T-helper 9 cell (primary cell): Measurements from ENCODE around the gene PI4KA.
"Not testable (repeated sequence)": the region's sequence is repeated elsewhere in the genome, so short reads cannot be mapped to it uniquely, and the experiment has no call there.

Source experiments
- DNase-seq: peaks from one replicate; pipeline ENCODE4 v3.0.0-alpha.2; 2020
- total RNA-seq, 2 donors: gene quantifications; one replicate each; lab custom pipeline; 2026; lab: John Stamatoyannopoulos, UW

Gene PI4KA
- 173 to 197 reads per million in 2 donors for total RNA-seq

GRCh38 chr22:20858615-20859416 is at the start of gene PI4KA, which contains the start of gene SNAP29:
TSS of gene PI4KA (minus strand) at chr22:20858811. CDS start at chr22:20858725, 86 bp downstream.
TSS of gene SNAP29 (plus strand) at chr22:20859007. CDS start at chr22:20859111, 104 bp downstream.
- DNase-seq, result peak; percentile 96

GRCh38 chr22:20906387-20906767 is 47.8 kb upstream of the PI4KA start:
- no peak for DNase-seq

DNA sequence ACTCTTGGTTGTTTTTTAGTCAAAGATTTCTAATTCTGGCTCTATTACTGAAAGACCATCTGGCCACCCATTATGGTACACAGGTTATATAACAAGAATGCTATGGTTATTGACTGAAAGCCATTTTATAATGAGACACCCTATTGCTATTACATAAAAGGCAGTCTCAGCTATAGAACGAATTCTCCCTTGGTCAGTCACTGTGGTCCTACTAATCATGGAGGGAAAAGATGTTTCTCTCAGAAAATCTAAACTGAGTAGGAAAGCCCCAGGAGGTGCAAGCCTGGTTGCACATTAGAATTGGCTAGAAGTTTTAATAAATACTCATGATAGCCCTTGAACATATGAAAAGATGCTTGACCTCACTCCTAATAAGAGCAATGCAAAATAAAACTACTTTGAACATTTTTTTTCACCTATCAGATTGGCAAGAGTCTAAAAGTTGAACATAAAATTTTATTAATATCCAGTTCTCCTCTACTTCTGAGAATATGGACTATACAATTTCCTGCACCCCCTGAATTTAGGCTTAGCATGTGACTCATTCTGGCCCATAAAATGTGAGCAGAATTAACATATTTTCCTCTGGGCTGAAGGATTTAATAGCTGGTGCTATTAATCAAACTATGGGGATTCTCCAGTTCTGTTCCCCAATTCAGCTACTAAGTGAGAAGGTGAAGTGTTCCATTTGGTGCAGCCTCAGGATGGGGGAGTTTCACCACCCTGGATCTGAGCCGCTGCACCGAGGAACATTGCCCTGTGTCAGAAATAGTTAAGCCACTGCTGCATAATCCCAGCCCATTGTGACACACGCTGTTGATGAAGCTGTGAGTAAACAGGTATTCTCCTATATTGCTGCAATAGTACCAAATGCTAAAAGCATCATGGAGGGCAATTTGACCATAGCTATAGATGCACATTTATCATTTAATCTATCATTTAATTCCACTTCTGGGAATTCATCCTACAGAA is 47.1 kb upstream of the PI4KA start:
- DNase-seq, result no peak

DNA sequence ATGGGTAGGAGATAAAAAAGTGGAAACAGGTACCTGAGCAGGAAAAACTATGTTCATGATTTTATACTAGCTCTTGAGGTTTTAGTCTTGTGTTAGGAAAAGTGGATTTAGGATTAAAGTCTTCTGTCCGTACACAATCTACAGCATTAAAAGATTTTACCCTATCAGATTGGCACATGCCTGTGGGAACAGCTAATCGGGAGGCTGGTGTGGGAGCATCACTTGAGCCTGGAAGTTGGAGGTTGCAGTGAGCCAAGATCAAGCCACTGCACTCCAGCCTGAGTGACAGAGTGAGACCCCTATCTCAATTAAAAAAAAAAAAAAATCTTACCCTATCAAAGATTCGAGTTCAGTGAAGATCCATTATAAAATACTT is 46.4 kb upstream of the PI4KA start:
- DNase-seq, result no peak

- DNase-seq, result no peak
These were observed 45.7 kb upstream of the PI4KA start for GRCh38 chr22:20904008-20904979.

- no peak for DNase-seq
These were observed 44.5 kb upstream of the PI4KA start for GRCh38 chr22:20903093-20903492.

DNA sequence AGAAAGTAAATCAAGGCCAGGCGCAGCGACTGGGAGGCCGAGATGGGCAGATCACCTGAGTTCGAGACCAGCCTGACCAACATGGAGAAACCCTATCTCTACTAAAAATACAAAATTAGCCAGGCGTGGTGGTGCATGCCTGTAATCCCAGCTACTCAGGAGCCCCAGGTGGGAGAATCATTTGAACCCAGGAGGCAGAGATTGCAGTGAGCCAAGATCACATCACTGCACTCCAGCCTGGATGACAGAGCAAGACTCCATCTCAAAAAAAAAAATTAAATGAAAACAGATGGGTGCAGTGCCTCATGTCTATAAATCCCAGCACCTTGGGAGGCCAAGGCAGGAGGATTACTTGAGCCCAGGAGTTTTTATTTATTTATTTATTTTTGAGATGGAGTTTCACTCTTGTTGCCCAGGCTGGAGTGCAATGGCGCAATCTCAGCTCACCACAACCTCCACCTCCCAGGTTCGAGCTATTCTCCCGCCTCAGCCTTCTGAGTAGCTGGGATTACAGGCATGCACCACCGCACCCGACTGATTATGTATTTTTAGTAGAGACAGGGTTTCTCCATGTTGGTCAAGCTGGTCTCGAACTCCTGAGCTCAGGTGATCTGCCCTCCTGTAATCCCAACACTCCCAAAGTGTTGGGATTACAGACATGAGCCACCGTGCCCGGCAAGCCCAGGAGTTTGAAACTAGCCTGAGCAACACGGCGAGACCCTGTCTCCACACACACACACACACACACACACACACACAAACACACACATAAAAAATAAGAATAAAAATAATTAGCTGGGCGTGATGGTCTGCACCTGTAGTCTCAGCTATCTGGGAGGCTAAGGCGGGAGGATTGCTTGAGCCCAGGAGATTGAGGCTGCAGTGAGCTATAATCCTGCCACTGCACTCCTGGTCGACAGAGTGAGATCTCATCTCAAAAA is 42.8 kb upstream of the PI4KA start:
- DNase-seq, result not testable (repeated sequence)

DNA sequence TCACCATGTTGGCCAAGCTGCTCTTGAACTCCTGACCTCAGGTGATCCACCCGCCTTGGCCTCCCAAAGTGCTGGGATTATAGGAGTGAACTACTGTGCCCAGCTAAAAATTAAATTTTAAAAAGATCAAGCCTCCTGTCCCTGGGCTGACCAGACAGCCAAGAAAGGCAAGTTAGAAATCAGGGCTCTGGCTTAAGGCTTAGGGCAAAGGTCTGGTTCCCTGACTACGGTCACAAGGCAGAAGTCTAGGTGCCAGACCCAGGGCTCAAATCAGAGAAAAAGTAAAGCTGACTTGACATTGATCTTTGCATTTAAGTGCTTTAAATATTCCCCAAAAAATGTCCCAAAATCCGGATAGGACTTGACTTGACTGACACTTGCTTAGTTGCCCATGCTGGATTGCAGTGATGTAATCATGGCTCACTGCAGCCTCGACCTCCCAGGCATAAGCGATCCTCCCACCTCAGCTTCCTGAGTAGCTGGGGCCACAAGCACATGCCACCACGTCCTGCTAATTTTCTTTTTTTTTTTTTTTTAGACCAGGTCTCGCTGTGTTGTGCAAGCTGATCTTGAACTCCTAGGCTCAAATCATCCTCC is 41.3 kb upstream of the PI4KA start:
- no peak for DNase-seq

GRCh38 chr22:20897737-20898136 is 39.1 kb upstream of the PI4KA start:
- not testable (repeated sequence) for DNase-seq

- no peak for DNase-seq
These were observed 32.4 kb upstream of the PI4KA start for GRCh38 chr22:20890975-20891374.

DNA sequence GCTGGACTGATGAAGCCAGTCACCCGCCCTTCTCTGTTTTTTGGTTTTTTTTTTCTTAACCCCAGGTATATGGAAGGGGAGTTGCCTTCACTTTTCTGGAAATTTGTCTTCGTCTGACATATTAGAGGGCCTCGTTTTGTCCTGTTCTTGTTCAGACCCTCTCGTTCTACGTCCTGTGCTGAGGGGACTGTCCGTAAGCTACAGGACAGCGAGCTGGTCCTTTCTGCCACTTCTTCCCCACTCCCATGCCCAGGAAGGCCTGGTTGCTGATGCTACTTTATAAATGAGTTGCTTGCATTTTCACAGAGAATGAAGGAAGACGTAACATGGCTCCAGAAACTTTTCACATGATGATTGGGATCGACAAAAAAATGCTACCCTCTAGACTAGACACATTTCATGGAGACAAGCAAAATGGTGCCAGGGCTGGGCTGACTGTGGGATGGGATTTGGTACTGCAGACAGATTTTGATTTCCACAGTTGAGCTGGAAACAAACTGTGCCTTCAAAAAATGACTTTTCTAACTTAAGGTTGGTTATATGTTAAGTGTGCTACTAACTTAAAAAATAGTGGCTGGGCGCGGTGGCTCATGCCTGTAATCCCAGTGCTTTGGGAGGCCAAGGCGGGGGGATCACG is 31.4 kb upstream of the PI4KA start:
- no peak for DNase-seq

DNA sequence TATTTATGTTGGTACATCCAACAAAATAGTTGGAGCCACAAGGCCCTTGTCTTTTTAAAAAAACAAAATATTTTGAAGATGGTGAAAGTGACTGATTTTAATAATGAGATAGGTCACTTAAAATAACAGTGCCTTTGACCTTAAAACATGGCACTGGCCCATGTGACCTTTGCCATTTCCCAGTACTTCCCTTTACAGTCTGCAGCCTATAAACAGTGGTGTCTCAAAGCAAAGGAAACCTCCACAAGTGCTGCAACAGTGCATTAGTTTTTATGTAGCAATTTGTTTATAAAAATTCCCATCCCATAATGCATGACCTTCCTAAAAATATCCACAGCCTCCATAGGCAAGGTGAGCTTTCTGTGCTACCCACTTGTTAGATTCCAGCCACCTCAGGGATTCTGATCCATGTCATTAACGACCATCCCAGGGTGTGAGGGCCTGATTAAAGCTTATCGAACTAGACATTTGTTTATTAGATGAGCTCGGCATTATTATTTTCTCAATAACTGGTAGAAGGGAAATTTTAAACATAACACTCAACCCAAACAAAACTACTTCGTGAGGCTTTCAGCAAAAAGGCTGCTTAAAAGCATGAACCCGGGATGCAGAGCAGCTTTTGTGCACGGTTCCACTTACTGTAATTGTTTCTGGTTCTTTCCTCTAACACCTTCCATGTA is 30.6 kb upstream of the PI4KA start:
- DNase-seq, result no peak

GRCh38 chr22:20887375-20887774 is 28.8 kb upstream of the PI4KA start:
- DNase-seq, result no peak

DNA sequence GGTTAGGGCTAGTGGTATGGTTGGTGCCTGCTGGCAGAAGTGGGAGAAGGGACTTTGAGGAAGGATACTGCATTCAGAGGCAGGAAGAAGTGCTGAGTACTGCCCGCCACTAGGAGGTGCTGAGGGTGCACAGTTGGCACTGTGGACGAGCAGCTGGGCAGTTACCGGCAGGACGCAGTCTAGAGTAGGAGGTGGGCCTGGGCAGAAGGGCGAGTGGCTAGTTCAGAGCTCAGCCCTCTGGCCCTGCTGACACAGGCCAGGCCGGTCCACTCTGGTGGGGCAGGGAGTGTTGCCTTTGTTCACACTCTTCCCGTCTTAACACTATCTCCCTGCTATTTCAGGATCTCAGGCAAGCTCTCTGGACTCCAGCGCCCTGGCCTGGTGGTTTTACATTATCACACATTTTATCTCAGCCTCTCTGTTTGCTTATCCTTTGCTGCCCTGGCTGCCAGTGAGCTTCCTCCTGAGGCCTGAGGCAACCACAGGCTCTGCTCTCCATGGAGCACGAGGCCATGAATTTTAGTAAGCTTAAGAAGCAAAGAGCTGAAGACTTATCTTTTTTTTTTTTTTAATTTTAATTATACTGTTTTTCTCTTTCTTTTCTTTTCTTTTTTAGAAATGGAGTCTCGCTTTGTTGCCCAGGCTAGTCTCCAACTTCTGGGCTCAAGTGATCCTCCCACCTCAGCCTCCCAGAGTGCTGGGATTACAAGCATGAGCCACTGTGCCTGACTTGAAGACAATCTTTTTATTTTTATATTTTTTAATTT is 27.1 kb upstream of the PI4KA start:
- DNase-seq, result no peak

DNA sequence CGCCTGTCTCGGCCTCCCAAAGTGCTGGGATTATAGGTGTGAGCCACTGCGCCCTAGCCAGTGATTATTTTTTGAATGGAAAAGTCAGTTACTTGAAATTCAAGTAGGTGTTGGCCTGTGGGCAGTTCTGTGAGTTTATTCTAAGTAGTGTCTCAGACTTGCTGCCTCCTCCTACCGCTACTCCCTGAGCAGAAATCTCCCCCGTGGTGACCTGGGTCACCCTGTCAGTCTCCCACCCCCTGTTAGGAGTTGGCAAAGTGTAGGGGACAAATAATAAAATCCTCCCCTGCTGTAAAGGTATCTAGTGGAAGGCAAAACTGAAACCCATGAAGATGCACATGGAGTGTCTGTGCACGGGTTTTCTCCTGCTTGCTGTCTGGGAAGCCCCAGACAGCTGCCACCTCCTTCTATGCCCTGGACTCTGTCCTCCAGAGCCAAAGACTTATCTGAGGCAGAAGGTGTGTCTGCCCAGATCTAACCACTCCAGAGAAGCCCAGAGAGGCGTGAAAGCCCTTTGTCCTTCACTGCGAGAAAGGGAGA is 26.5 kb upstream of the PI4KA start:
- DNase-seq, result no peak

GRCh38 chr22:20884454-20884853 is 25.8 kb upstream of the PI4KA start:
- no peak for DNase-seq

- DNase-seq, result no peak
These were observed 24.2 kb upstream of the PI4KA start for GRCh38 chr22:20882855-20883254.
